ENCODE data around the gene PDE4C.
A peak's percentile ranks its signal among the peaks of the same experiment; 100 is the strongest.

Gene PDE4C

DNA sequence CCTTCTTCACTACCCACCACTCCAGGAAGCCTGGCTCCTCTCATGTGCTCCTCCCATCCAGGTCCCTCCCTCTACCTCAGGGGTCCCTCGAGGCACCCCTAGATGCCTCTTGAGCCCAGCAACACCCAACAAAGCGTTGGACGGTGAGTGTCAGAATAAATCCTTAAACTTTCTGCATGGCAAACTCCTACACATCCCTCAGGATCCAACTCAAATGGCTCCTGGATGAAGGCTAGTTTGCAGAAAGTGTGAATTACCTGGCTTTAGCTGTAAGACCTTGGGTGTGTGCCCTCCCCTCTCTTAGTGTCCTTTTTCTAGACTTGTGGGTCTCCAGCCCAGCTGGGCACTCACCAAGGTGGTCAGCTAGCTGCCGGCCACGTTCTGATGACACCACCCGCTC is 27.9 kb downstream of the PDE4C start:
- no peak for DNase-seq (ENCODE audit: low spot score)

DNA sequence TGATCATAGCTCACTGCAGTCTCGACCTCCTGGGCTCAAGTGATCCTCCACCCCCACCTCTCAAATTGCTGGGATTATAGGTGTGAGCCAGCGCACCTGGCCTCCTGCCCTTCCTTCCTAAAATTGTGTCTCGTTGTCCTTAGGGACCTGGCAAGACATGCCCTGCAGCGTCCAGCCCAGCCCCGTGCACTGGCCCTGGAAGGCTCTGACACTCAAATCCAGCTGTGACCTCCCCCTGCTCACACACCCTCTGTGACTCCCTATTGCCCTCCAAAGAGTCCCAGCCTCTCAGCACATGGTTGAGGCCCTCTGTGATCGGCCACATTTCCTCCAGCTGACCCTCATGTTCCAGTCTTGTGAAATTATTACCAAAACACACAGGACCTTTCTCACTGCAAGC is 28.3 kb downstream of the PDE4C start:
- no peak for DNase-seq (ENCODE audit: low spot score)

DNA sequence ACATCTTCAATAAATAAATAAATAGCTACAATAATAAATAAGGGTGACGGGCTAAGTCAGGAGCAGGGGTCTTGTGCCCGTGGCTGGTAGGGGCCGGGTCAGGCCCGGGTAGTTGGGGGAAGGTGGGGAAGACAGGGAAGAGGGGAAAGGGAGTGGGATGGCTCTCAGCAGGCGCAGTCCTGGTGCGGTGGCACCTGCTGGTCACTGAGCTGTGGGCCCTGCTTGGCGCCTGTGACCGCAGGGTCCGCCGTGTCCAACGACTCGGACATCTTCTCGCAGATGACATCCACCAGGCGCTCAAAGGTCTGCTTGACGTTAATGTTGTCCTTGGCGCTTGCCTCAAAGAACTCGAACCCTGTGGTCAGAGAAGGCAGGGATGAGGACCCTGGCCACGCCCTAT is 28.9 kb downstream of the PDE4C start:
- DNase-seq (ENCODE audit: low spot score), result no peak

DNA sequence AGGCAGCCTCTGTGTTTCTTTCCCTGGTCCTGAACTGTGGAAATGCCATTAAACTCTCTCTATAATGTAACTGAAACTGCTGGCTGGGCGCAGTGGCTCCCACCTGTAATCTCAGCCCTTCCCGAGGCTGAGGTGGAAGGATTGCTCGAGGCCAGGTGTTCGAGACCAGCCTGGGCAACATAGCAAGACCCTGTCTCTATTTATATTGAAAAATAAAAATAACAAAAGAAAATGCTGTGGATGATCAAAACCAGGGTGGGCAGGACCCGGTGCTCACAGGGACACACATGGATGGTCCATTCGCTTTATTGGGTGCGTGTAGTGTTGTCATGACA is 29.8 kb downstream of the PDE4C start:
- DNase-seq (ENCODE audit: low spot score), result no peak

DNA sequence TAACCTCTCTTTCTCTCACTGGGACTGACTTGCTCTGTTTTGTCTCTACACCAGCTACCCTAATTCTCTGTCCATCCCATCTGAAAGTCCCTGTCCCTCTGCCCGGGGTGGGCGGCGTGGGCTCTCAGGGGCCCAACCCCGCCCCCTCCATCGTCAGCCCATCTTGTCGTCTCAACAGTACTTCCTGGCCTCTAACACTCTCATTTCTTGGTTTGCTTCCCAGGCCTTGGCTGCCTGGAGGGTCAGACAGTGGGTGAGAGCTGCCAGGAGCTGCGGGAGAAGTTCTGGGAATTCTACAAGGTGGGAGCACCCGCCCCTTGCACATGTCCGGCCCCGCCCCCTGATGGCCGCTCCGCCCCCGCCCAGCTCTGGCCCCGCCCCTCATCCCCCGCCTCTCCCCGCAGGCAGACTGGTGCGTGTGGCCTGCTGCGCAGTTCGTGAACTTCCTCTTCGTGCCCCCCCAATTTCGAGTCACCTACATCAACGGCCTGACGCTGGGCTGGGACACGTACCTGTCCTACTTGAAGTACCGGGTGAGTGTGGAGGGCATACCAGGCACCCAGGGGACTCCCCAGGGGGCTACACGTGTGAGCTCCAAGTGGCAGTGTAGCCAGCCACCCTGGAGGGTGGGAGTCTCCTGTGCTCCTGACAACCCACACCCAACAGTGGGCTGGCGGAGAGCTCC is 31.5 kb downstream of the PDE4C start:
- no peak for DNase-seq (ENCODE audit: low spot score)

DNA sequence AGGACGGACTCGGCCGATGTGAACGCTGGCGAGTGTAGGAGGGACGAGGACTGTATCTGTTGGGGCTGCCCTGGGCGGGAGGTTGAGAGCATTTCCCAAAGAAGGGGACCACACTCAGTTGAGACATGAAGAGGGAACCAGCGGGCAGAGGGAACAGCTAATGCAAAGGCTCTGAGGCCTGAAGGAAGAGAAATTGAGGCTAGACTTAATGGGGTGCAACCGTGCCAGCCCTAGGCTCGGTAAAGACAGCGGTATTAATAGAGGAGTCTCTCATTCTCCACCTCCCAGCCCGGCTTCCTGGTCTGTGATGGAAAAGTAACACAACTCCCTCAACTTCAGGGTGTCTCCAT is 32.1 kb downstream of the PDE4C start:
- no peak for DNase-seq (ENCODE audit: low spot score)

DNA sequence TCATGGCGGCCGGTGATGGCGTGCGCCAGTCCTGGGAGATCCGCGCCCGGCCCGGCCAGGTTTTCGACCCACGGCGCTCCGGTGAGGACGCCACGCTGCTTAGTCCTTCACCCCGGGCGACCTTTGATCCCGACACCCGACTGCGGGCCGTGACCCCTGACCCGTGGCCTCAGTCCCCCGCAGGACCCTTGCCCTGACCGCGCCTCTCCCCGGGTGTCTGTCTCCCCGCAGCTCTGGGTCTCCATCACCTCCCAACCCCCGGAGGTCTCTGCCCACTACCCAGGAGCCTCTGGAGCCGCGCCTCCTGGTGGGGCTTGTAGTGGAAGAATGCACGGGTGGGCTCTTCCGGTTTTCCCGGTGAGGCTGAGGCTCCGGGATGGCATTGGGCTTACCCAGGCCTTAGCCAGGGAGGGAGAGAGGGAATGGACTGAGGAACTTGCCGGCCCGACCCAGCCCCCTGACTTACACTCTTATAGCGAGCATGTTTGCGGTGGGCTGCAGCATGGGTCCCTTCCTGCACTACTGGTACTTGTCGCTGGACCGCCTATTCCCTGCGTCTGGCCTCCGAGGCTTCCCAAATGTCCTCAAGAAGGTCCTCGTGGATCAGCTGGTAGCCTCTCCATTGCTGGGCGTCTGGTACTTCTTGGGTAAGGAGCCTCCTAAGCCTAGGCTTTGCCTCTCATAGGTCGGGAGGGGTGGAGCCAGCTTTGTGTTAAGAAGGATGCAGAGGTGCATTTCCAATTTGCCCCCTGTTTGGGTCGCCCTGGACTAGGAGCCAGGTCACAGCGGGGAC is 32.7 kb downstream of the PDE4C start:
- no peak for DNase-seq (ENCODE audit: low spot score)

DNA sequence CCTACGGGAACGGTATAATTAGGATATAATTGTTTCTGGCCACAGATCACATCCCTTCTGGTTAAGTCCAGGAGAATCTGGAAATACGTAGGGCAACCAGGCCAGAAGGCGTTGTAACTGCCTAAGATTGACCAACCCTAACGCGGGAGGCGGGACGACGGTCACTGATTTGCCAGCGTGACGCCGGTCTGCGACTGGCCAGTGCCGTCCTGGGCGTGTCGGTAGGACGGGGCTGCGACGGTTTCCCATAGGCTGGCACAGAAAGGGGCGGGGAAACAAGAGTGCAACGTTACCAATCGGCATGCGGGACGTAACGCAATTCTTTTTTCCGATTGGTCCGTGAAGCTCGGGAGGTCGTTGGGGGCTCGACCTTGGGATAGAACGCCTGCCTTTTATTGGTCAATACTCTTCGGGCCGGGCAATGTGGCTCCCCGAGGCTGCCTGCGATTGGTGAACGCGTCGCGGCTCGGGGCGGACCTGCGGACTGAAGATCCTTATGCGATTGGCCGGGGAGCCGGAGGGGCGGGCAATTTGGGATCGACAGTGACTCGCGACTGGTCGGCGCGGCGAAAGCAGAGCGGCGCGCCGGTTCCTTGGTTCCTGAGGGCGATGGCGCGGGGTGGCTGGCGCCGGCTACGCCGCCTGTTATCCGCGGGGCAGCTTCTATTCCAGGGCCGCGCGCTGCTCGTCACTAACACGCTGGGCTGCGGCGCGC is 33.4 kb downstream of the PDE4C start, which contains the start of gene MPV17L2:
TSS of gene MPV17L2 (plus strand) at position 546 of the 715 bp plus-strand sequence. CDS start at position 610, 64 bp downstream.
- DNase-seq (ENCODE audit: low spot score), result peak; percentile 98

DNA sequence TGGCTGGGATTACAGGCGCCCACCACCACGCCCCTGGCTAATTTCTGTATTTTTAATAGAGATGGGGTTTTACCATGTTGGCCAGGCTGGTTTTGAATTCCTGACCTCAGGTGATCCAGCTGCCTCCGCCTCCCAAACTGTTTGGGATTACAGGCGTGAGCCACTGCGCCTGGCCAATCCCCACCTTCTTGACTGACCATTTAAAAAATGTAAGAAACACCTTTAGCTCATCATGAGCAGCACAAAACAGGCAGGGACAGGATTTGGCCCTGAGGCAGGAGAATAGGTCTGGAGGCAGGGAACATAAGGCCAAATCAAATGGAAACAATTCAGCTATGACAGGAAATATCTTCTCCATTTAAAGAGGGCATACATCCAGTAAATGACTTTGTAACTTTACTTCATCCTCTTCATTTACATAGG is 34.6 kb downstream of the PDE4C start:
- no peak for DNase-seq (ENCODE audit: low spot score)

DNA sequence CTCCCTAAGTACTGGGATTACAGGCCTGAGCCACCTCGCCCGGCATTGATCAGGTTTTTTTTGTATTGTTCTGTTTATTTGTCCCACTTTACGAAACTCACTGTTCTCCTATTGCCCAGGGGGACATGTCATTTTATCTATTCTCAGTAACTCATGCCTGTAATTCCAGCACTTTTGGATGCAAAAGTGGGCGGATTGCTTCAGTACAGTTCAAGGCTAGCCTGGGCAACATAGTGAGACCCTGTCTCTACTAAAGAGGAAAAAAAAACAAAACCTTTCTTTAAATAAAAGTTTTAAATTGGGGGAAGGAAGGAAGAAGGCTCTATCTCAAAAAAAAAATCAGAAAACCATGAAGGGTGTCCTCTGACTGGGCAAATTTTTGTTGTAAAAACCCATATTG is 36.0 kb downstream of the PDE4C start:
- no peak for DNase-seq (ENCODE audit: low spot score)

DNA sequence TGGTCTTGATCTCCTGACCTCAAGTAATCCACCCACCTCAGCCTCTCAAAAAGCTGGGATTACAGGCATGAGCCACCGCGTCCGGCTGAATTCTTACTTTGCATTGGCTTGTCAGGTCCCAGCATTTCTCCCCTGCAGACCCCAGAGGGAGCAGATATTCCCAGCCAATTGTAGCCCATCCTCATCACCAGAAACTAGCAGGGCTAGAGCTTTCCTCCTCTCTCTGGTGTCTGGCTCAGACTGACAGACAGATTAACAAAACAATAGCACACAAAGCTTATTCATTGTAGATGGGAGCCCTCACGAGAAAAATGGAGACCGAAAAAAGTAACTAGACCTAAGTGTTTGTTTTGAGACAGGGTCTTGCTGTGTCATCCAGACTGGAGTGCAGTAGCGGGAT is 40.7 kb downstream of the PDE4C start:
- no peak for DNase-seq (ENCODE audit: low spot score)

DNA sequence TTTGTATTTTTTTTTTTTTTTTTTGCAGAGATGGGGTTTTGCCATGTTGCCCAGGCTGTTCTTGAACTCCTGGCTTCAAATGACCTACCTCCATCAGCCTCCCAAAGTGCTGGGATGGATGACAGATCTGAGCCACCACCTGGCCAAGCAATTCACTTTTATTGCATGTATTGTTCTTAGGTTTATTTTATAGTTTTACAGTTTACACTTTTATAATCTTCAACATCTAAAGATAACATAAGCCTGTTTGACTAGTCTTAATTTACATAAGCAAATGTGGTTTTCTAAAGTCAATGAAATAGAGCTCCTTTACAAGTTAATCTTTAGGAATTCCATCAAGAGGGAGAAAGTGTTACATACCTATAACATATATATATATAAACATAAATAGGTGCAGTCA is 42.7 kb downstream of the PDE4C start:
- no peak for DNase-seq (ENCODE audit: low spot score)

DNA sequence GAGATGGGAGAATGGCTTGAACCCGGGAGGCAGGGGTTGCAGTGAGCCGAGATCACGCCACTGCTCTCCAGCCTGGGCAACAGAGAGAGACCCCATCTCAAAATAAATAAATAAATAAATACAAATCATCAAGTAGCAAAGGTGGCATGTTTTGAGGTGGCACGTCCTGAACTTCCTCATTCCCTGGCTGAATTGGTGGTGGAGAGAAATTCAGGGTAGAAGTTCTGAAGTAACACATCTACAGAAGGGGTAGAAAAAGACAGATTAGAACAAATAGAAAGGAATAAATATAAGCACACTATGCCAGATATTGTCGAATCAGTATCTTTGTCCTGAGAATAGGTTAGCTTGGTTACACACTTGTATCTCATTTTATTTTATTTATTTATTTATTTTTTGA is 46.3 kb downstream of the PDE4C start:
- DNase-seq (ENCODE audit: low spot score), result no peak

DNA sequence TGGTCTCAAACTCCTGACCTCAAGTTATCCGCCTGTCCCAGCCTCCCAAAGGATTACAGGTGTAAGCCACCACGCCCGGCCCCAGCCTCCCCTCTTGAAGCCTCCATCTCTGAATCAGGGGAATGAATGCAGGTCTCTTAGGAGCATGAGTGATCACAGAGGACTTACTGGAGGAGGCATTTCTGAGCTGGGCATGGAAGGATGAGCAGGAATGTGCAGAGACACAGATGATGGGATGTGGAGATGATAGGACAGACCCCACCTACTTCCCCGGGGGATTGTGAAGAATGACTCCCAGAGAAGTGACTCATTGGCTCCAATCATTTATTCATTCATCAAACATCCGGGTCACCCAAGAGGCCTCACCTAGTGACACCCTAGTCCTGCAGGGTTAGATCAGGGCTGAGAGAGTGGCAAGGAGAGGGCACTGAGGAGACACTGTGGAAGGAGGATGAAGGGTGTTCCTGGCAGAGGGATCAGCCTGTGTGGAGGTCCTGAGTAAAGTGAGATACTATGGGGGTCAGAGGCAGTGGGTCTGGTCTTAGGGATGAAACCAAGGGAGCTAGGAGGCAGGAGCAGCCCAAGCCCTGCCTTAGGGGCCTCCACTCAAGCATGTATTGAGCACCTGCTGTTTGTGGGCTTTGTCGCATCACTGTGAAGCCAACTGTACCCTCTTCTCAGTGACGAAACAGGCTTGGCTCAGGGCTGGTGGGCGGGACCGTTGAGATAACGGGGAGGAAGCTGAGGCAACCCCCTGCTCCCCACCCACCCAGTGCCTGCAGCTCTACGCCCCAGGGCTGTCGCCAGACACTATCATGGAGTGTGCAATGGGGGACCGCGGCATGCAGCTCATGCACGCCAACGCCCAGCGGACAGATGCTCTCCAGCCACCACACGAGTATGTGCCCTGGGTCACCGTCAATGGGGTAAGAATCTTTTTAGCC is 49.6 kb downstream of the PDE4C start:
- no peak for DNase-seq (ENCODE audit: low spot score)

DNA sequence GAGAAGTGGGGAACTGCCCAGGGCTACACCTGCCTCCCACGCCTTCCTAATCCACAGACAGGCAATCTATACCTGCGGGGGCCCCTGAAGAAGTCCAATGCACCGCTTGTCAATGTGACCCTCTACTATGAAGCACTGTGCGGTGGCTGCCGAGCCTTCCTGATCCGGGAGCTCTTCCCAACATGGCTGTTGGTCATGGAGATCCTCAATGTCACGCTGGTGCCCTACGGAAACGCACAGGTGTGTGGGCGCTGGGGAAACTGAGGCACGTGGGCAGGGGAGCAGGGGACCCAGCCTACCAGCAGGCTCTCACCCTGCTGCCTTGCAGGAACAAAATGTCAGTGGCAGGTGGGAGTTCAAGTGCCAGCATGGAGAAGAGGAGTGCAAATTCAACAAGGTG is 51.3 kb downstream of the PDE4C start:
- DNase-seq (ENCODE audit: low spot score), result no peak

Measured in left forelimb (tissue), 1 donor.